ENCODE results near the gene RASGEF1C.

DNA sequence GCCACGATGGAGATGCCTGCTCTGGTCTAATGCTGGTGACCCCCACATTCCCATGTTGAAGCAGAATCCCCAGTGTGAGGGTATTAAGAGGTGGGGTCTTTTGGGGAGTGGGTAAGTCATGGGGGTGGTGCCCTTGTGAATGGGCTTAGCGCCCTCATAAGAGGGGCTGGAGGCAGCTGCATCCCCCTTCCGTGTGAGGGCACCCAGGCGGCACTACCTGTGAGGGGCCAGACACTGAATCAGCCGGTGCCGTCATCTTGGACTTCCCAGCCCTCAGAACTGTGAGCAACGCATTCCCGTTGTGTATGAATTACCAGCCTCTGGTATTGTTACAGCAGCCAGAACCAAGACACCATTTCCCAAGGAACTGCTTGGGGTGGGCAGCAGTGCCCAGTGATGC lies 110.5 kb downstream of the RASGEF1C start:
- TF ChIP-seq, protein P1, sequence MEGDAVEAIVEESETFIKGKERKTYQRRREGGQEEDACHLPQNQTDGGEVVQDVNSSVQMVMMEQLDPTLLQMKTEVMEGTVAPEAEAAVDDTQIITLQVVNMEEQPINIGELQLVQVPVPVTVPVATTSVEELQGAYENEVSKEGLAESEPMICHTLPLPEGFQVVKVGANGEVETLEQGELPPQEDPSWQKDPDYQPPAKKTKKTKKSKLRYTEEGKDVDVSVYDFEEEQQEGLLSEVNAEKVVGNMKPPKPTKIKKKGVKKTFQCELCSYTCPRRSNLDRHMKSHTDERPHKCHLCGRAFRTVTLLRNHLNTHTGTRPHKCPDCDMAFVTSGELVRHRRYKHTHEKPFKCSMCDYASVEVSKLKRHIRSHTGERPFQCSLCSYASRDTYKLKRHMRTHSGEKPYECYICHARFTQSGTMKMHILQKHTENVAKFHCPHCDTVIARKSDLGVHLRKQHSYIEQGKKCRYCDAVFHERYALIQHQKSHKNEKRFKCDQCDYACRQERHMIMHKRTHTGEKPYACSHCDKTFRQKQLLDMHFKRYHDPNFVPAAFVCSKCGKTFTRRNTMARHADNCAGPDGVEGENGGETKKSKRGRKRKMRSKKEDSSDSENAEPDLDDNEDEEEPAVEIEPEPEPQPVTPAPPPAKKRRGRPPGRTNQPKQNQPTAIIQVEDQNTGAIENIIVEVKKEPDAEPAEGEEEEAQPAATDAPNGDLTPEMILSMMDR (IDR thresholded peaks at IDR 0.05): no peak
- TF ChIP-seq POLR2A (IDR thresholded peaks at IDR 0.05): no peak
